BE2C (cell line): ENCODE results near the gene SMPD3.

Experiments used
- DNase-seq: peaks from one replicate; pipeline ENCODE4 v3.0.0-alpha.2; 2020
- H3K27me3 ChIP-seq: fragments of 250-450 bp; sonication (Bioruptor Pico); 2 replicates; pipeline ENCODE4 v1.5.1; 2020; ENCODE audit warnings: mild to moderate bottlenecking
- H3K36me3 ChIP-seq: fragments of 250-450 bp; sonication (Bioruptor Pico); 2 replicates; pipeline ENCODE4 v1.5.1; 2020; ENCODE audit warnings: mild to moderate bottlenecking
- H3K4me1 ChIP-seq: fragments of 250-450 bp; sonication (Bioruptor Pico); 2 replicates; pipeline ENCODE4 v1.5.1; 2020
- H3K4me3 ChIP-seq: 2 replicates; pipeline ENCODE4 v1.5.1; 2011; ENCODE audit warnings: low read depth, low read length
- H3K9me3 ChIP-seq: fragments of 250-450 bp; sonication (Bioruptor Pico); 2 replicates; pipeline ENCODE4 v1.5.1; 2020
- TF ChIP-seq, protein P1 (sequence below): IDR thresholded peaks from 2 replicates; pipeline ENCODE4 v1.5.1; 2012; ENCODE audit warnings: mild to moderate bottlenecking, low read depth, low read length

SMPD3 gene

DNA sequence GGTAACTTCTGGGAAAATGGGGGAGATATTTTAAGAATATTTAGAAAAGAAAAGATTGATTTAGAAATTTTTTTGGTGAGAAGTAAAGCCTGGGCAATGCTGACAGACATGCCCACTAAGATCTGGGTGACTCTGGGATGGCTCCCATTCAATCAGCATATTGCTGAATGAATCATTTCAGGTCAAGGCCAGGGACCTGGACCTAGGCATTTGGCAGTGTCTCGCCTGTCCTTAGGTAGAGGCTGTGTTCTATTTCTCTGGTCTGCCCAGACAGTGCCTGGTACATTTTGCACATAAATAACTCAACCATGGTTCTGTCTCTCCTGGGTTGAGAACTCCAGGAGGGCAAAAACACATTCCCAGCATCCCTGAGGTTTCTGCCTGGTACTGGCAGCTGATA, 39.9 kb downstream of the SMPD3 start:
- DNase-seq = no peak
- TF ChIP-seq, protein P1, sequence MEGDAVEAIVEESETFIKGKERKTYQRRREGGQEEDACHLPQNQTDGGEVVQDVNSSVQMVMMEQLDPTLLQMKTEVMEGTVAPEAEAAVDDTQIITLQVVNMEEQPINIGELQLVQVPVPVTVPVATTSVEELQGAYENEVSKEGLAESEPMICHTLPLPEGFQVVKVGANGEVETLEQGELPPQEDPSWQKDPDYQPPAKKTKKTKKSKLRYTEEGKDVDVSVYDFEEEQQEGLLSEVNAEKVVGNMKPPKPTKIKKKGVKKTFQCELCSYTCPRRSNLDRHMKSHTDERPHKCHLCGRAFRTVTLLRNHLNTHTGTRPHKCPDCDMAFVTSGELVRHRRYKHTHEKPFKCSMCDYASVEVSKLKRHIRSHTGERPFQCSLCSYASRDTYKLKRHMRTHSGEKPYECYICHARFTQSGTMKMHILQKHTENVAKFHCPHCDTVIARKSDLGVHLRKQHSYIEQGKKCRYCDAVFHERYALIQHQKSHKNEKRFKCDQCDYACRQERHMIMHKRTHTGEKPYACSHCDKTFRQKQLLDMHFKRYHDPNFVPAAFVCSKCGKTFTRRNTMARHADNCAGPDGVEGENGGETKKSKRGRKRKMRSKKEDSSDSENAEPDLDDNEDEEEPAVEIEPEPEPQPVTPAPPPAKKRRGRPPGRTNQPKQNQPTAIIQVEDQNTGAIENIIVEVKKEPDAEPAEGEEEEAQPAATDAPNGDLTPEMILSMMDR = no peak
- Histone ChIP-seq H3K27me3 (no peaks in the 10 kb centered on the region), H3K4me3 (no peak overlapping the region), H3K36me3 (no peaks in the 10 kb centered on the region), H3K9me3 (no peaks in the 10 kb centered on the region), H3K4me1 (peaks cover 7% of the 10 kb centered on the region)

- peak; percentile 44 for DNase-seq
- TF ChIP-seq, protein P1 = no peak
- H3K9me3 ChIP-seq = no peaks in the 10 kb centered on the region
- no peaks in the 10 kb centered on the region for H3K36me3 ChIP-seq
- no peaks in the 10 kb centered on the region for H3K27me3 ChIP-seq
- peak overlapping the region; percentile 58 for H3K4me3 ChIP-seq
- peaks cover 7% of the 10 kb centered on the region for H3K4me1 ChIP-seq
Measured at GRCh38 chr16:68406458-68407152, 41.7 kb downstream of the SMPD3 start.

GRCh38 chr16:68404736-68405345, 43.5 kb downstream of the SMPD3 start:
- H3K36me3 ChIP-seq = no peaks in the 10 kb centered on the region
- TF ChIP-seq, protein P1 = no peak
- DNase-seq = no peak
- H3K27me3 ChIP-seq = no peaks in the 10 kb centered on the region
- peaks cover 9% of the 10 kb centered on the region for H3K4me1 ChIP-seq
- no peak overlapping the region for H3K4me3 ChIP-seq
- H3K9me3 ChIP-seq = no peaks in the 10 kb centered on the region

GRCh38 chr16:68403704-68404103, 44.6 kb downstream of the SMPD3 start:
- H3K9me3 ChIP-seq = no peaks in the 10 kb centered on the region
- no peaks in the 10 kb centered on the region for H3K36me3 ChIP-seq
- H3K4me3 ChIP-seq = no peak overlapping the region
- TF ChIP-seq, protein P1 = no peak
- DNase-seq = no peak
- peaks cover 9% of the 10 kb centered on the region for H3K4me1 ChIP-seq
- H3K27me3 ChIP-seq = no peaks in the 10 kb centered on the region

- peaks cover 9% of the 10 kb centered on the region for H3K4me1 ChIP-seq
- no peaks in the 10 kb centered on the region for H3K27me3 ChIP-seq
- TF ChIP-seq, protein P1 = no peak
- H3K36me3 ChIP-seq = no peaks in the 10 kb centered on the region
- DNase-seq = no peak
- H3K9me3 ChIP-seq = no peaks in the 10 kb centered on the region
- H3K4me3 ChIP-seq = no peak overlapping the region
Measured at GRCh38 chr16:68403177-68403576, 45.1 kb downstream of the SMPD3 start.

GRCh38 chr16:68402748-68403040, 45.6 kb downstream of the SMPD3 start:
- no peaks in the 10 kb centered on the region for H3K27me3 ChIP-seq
- H3K36me3 ChIP-seq = no peaks in the 10 kb centered on the region
- H3K4me1 ChIP-seq = peaks cover 9% of the 10 kb centered on the region
- H3K9me3 ChIP-seq = no peaks in the 10 kb centered on the region
- DNase-seq = no peak
- TF ChIP-seq, protein P1 = no peak
- no peak overlapping the region for H3K4me3 ChIP-seq
